ENCODE measurements around the gene NAA40. TPM values are rescaled to one million over a fixed set of nuclear protein-coding genes. Genes with fewer than 3 reads are reported as not detected.
"Not testable (repeated sequence)": the region's sequence is repeated elsewhere in the genome, so short reads cannot be mapped to it uniquely, and the experiment has no call there.

NAA40 gene
- total RNA-seq, 4 donors from 2014 or later = 3.8 to 12.5 (median 8.5) TPM

- TF ChIP-seq POLR2A (IDR thresholded peaks at IDR 0.05) (no peak), EP300 (IDR thresholded peaks at IDR 0.05) (no peak)
- WGBS, 2 donors (ENCODE audit: low coverage in 1 of 2) = 95% methylated on average over 3 of the region's 5 CpGs; no CpG with 5 or more reads in 1 of the 2 donors
These were observed 19.2 kb downstream of the NAA40 start for GRCh38 chr11:63958008-63958407.

GRCh38 chr11:63961608-63962412 is 23.0 kb downstream of the NAA40 start:
- Histone ChIP-seq H3K4me1 (peaks cover 0 to 9% (median 0%) of the 10 kb centered on the region in 3 donors), H3K27ac (no peak overlapping the region), H3K36me3 (peaks cover 0 to 13% of the 10 kb centered on the region in 2 donors), H3K9me3 (no peaks in the 10 kb centered on the region), H3K4me3 (no peak overlapping the region), H3K27me3 (peaks cover 5% of the 10 kb centered on the region)
- 24 to 27% methylated on average over 2 to 5 of the region's 19 CpGs for WGBS, 2 donors (ENCODE audit: low coverage in 1 of 2)
- peak; percentile 54 for ATAC-seq
- TF ChIP-seq POLR2AphosphoS5 (IDR thresholded peaks at IDR 0.05) (no peak), POLR2A (IDR thresholded peaks at IDR 0.05) (no peak)

More at GRCh38 chr11:63958008-63958407, 19.2 kb downstream of the NAA40 start:
- H3K27me3 ChIP-seq = peaks cover 5% of the 10 kb centered on the region
- H3K9me3 ChIP-seq = no peaks in the 10 kb centered on the region
- ATAC-seq = no peak
- no peak overlapping the region for H3K27ac ChIP-seq
- H3K36me3 ChIP-seq = peaks cover 0 to 49% of the 10 kb centered on the region in 2 donors
- no peak overlapping the region for H3K4me3 ChIP-seq
- peaks cover 0 to 9% (median 0%) of the 10 kb centered on the region in 3 donors for H3K4me1 ChIP-seq

GRCh38 chr11:63963895-63964294 is 25.1 kb downstream of the NAA40 start:
- ATAC-seq, H3K27ac ChIP-seq, H3K36me3 ChIP-seq, H3K4me3 ChIP-seq, H3K27me3 ChIP-seq, H3K9me3 ChIP-seq, H3K4me1 ChIP-seq: not testable (repeated sequence)
- WGBS, 2 donors (ENCODE audit: low coverage in 1 of 2) = 92 to 100% methylated on average over 3 of the region's 4 CpGs

- no peaks in the 10 kb centered on the region for H3K9me3 ChIP-seq
- H3K27me3 ChIP-seq = peaks cover 18% of the 10 kb centered on the region
- no peak overlapping the region for H3K4me3 ChIP-seq
- no peak overlapping the region for H3K27ac ChIP-seq
- H3K36me3 ChIP-seq = no peaks in the 10 kb centered on the region
- TF ChIP-seq EP300 (IDR thresholded peaks at IDR 0.05) (no peak), POLR2A (IDR thresholded peaks at IDR 0.05) (no peak), POLR2AphosphoS5 (IDR thresholded peaks at IDR 0.05) (no peak), CTCF (IDR thresholded peaks at IDR 0.05) (no peak)
- peaks cover 0 to 8% (median 0%) of the 10 kb centered on the region in 3 donors for H3K4me1 ChIP-seq
- ATAC-seq = no peak
- WGBS, 2 donors (ENCODE audit: low coverage in 1 of 2) = 100% methylated on average over 1 of the region's 1 CpG; no CpG with 5 or more reads in 1 of the 2 donors
These were observed 27.6 kb downstream of the NAA40 start for GRCh38 chr11:63966444-63966843.

GRCh38 chr11:63969461-63969860 is 30.7 kb downstream of the NAA40 start:
- 67 to 100% methylated on average over 1 of the region's 2 CpGs for WGBS, 2 donors (ENCODE audit: low coverage in 1 of 2)
- ATAC-seq = no peak
- Histone ChIP-seq H3K4me1 (peaks cover 0 to 4% (median 0%) of the 10 kb centered on the region in 3 donors), H3K4me3 (no peak overlapping the region), H3K27ac (no peak overlapping the region), H3K27me3 (peaks cover 24% of the 10 kb centered on the region), H3K36me3 (no peaks in the 10 kb centered on the region), H3K9me3 (no peaks in the 10 kb centered on the region)
- no peak for TF ChIP-seq POLR2AphosphoS5 (IDR thresholded peaks at IDR 0.05)
- no peak for TF ChIP-seq EP300 (IDR thresholded peaks at IDR 0.05)
- no peak for TF ChIP-seq POLR2A (IDR thresholded peaks at IDR 0.05)
- no peak for TF ChIP-seq CTCF (IDR thresholded peaks at IDR 0.05)

- ATAC-seq = no peak
- WGBS, 2 donors (ENCODE audit: low coverage in 1 of 2) = 62 to 100% methylated on average over 1 to 2 of the region's 5 CpGs
- TF ChIP-seq CTCF (IDR thresholded peaks at IDR 0.05) (no peak), POLR2A (IDR thresholded peaks at IDR 0.05) (no peak), EP300 (IDR thresholded peaks at IDR 0.05) (no peak), POLR2AphosphoS5 (IDR thresholded peaks at IDR 0.05) (no peak)
These were observed 32.1 kb downstream of the NAA40 start for GRCh38 chr11:63970902-63971301.

GRCh38 chr11:63973912-63974258 is 35.1 kb downstream of the NAA40 start:
- H3K36me3 ChIP-seq = peaks cover 0 to 15% of the 10 kb centered on the region in 2 donors
- H3K27ac ChIP-seq, ATAC-seq, H3K9me3 ChIP-seq: not testable (repeated sequence)
- WGBS, 2 donors (ENCODE audit: low coverage in 1 of 2) = 41 to 52% methylated on average over 9 to 11 of the region's 18 CpGs
- H3K4me3 ChIP-seq = peak overlapping the region in 1 of 2 donors; percentile 87
- peaks cover 0 to 43% (median 23%) of the 10 kb centered on the region in 3 donors for H3K4me1 ChIP-seq
- H3K27me3 ChIP-seq = peaks cover 24% of the 10 kb centered on the region

More at GRCh38 chr11:63970902-63971301, 32.1 kb downstream of the NAA40 start:
- Histone ChIP-seq H3K27ac (no peak overlapping the region), H3K36me3 (peaks cover 0 to 2% of the 10 kb centered on the region in 2 donors), H3K4me1 (peaks cover 0 to 13% (median 8%) of the 10 kb centered on the region in 3 donors), H3K9me3 (no peaks in the 10 kb centered on the region), H3K4me3 (no peak overlapping the region), H3K27me3 (peaks cover 24% of the 10 kb centered on the region)

Data from gastroesophageal sphincter (tissue), 4 donors.